ENCODE measurements around the gene HGFAC. TPM values are rescaled to one million over a fixed set of nuclear protein-coding genes. Genes with fewer than 3 reads are reported as not detected.

Gene HGFAC
- total RNA-seq, 2 donors from 2014 or later, result 0.95 TPM; not detected in 1

DNA sequence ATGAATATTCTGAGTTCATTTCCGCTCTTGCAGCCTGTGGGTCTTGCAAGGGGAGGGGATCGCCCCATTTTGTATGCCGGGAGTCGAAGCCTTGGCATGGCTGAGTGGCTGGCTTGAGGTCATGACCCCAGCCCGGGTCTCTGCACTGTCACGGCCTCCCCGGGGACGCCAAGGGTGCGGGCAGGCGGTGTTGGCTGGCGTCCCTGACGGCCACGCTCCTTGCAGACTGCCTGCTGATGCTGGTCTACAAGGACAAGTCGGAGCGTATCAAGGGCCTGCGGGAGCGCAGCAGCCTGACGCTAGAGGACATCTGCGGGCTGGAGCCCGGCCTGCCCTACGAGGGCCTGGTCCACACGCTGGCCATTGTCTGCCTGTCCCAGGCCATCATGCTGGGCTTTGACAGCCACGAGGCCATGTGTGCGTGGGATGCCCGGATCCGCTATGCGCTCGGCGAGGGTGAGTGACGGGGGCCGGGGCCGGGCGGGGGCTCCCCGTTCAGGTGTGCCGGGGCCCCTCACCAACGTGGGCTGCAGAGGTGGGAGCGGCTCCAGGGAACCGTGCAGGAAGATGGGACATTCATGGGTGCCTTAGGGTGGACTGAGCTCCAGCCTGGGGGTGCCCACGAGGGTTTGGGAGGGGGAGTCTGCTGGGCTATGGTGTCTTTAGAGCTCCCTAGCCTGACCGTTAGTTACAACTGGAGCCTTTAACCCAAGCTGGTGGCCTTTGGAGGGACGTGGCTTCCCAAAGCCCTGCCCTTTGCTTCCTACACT is 31.6 kb downstream of the HGFAC start:
- Histone ChIP-seq H3K27me3 (replicated peaks; ENCODE audit: insufficient read depth) (no peaks in the 10 kb centered on the region), H3K36me3 (no peaks in the 10 kb centered on the region), H3K4me1 (ENCODE audit: control insufficient read depth in 1 of 2, low read depth in 2 of 2) (no peaks in the 10 kb centered on the region), H3K4me3 (no peak overlapping the region), H3K27ac (no peak overlapping the region), H3K9me3 (no peaks in the 10 kb centered on the region)
- no peak for ATAC-seq (ENCODE audit: insufficient number of reproducible peaks, low FRiP score, low read depth)
- DNase-seq (ENCODE audit: low spot score), result no peak
- TF ChIP-seq CTCF (IDR thresholded peaks at IDR 0.05), result no peak

DNA sequence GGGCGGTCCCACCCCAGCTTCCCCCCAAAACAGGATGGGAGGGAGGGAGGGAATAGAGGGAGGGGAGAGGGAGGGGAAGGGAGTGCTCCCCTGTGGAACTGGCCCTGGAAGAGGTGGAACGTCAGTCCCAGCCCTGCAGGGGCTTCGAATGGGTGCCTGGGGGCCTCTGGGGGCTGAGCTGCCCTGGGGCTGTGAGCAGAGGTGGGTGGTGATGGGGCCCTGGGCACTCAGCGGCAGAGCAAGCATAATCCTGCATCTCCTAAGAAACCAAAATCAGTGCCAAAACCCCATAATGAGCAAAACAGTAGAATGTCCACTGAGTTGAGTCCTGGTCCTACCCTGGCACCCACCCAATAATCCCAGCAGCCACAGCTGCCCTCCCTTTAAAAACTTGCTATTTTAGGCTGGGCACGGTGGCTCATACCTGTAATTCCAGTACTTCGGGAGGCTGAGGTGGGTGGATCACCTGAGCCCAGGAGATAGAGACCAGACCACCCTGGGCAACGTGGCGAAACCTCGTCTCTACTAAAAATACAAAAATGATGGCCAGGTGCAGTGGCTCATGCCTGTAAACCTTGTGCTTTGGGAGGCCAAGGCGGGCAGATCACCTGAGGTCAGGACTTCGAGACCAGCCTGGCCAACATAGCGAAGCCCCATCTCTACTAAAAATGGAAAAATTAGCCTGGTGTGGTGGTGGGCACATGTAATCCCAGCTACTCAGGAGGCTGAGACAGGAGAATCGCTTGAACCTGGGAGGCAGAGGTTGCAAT is 32.4 kb downstream of the HGFAC start:
- no peak for ATAC-seq (ENCODE audit: insufficient number of reproducible peaks, low FRiP score, low read depth)
- Histone ChIP-seq H3K27ac (no peak overlapping the region), H3K27me3 (replicated peaks; ENCODE audit: insufficient read depth) (no peaks in the 10 kb centered on the region), H3K9me3 (no peaks in the 10 kb centered on the region), H3K4me1 (ENCODE audit: control insufficient read depth in 1 of 2, low read depth in 2 of 2) (no peaks in the 10 kb centered on the region), H3K36me3 (no peaks in the 10 kb centered on the region), H3K4me3 (no peak overlapping the region)
- no peak for TF ChIP-seq CTCF (IDR thresholded peaks at IDR 0.05)
- DNase-seq (ENCODE audit: low spot score), result no peak

- no peaks in the 10 kb centered on the region for H3K9me3 ChIP-seq
- no peak for DNase-seq (ENCODE audit: low spot score)
- no peaks in the 10 kb centered on the region for H3K36me3 ChIP-seq
- no peak overlapping the region for H3K27ac ChIP-seq
- no peaks in the 10 kb centered on the region for H3K4me1 ChIP-seq (ENCODE audit: control insufficient read depth in 1 of 2, low read depth in 2 of 2)
- no peaks in the 10 kb centered on the region for H3K27me3 ChIP-seq (replicated peaks; ENCODE audit: insufficient read depth)
- no peak overlapping the region for H3K4me3 ChIP-seq
- no peak for TF ChIP-seq CTCF (IDR thresholded peaks at IDR 0.05)
- no peak for ATAC-seq (ENCODE audit: insufficient number of reproducible peaks, low FRiP score, low read depth)
Measured at GRCh38 chr4:3475041-3475712, 33.4 kb downstream of the HGFAC start.

GRCh38 chr4:3475713-3476260 is 34.0 kb downstream of the HGFAC start:
- no peak for TF ChIP-seq CTCF (IDR thresholded peaks at IDR 0.05)
- DNase-seq (ENCODE audit: low spot score), result no peak
- Histone ChIP-seq H3K4me1 (ENCODE audit: control insufficient read depth in 1 of 2, low read depth in 2 of 2) (peaks cover 0 to 3% of the 10 kb centered on the region in 2 donors), H3K9me3 (no peaks in the 10 kb centered on the region), H3K4me3 (no peak overlapping the region), H3K27ac (no peak overlapping the region), H3K36me3 (no peaks in the 10 kb centered on the region), H3K27me3 (replicated peaks; ENCODE audit: insufficient read depth) (no peaks in the 10 kb centered on the region)
- no peak for ATAC-seq (ENCODE audit: insufficient number of reproducible peaks, low FRiP score, low read depth)

DNA sequence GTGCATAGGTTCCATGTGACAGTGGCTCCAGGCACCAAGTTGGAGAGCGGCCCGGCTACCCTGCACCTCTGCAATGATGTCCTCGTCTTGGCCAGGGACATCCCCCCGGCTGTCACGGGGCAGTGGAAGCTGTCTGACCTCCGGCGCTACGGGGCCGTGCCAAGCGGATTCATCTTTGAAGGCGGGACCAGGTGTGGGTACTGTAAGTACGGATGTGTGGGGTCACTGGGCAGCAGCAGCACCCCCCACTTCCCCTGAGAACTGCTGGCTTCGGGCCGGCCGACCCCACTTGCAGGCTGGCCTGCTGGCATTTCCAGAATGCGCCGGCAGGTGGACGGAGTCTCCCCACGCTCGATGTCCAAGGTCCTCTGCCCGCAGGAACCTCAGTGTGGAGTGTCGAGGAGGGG is 34.6 kb downstream of the HGFAC start:
- Histone ChIP-seq H3K27me3 (replicated peaks; ENCODE audit: insufficient read depth) (no peaks in the 10 kb centered on the region), H3K4me3 (no peak overlapping the region), H3K27ac (no peak overlapping the region), H3K36me3 (no peaks in the 10 kb centered on the region), H3K9me3 (no peaks in the 10 kb centered on the region), H3K4me1 (ENCODE audit: control insufficient read depth in 1 of 2, low read depth in 2 of 2) (peaks cover 0 to 5% of the 10 kb centered on the region in 2 donors)
- no peak for TF ChIP-seq CTCF (IDR thresholded peaks at IDR 0.05)
- DNase-seq (ENCODE audit: low spot score) (no peak), ATAC-seq (ENCODE audit: insufficient number of reproducible peaks, low FRiP score, low read depth) (no peak)
